Activated CD8-positive, alpha-beta memory T cell treated with anti-CD3 and anti-CD28 coated beads, Interleukin-2, amount 10 ng/mL, durations not matched to agents 7 days and 5 days (primary cell): ENCODE measurements around the gene USP24. TPM values are rescaled to one million over a fixed set of nuclear protein-coding genes. Genes with fewer than 3 reads are reported as not detected.
A peak's percentile ranks its signal among the peaks of the same experiment; 100 is the strongest.

Source experiments
- ATAC-seq: fragments of 150-1000 bp; cut with Tn5 transposase; one replicate; pipeline ENCODE4 v1.10.0; 2021; ENCODE audit warnings: moderate library complexity
- CTCF ChIA-PET: fragments of 350-600 bp; sonication (Branson Sonifier 250); formaldehyde crosslinking; loops from one replicate; lab custom pipeline; 2021; ENCODE audit warnings: antibody characterized with exemption; lab: Charles Lee
- DNase-seq: peaks from one replicate; pipeline ENCODE4 v3.0.0-alpha.2; 2020
- H3K27ac Mint-ChIP-seq: one replicate; pipeline ENCODE4 v1.8.0; 2021; ENCODE audit warnings: mild to moderate bottlenecking, mixed read lengths
- H3K27me3 Mint-ChIP-seq: one replicate; pipeline ENCODE4 v1.8.0; 2021; ENCODE audit warnings: mixed read lengths
- H3K36me3 Mint-ChIP-seq: one replicate; pipeline ENCODE4 v1.8.0; 2021; ENCODE audit warnings: mild to moderate bottlenecking, mixed read lengths
- H3K4me1 Mint-ChIP-seq: one replicate; pipeline ENCODE4 v1.8.0; 2021; ENCODE audit warnings: mixed read lengths
- H3K4me3 Mint-ChIP-seq: one replicate; pipeline ENCODE4 v1.8.0; 2021; ENCODE audit warnings: mild to moderate bottlenecking, moderate library complexity, mixed read lengths
- H3K9me3 Mint-ChIP-seq: one replicate; pipeline ENCODE4 v1.8.0; 2022; ENCODE audit warnings: low read depth, mixed read lengths
- total RNA-seq, 2 experiments: library from RNA; stranded (reverse); gene quantifications; one replicate each; pipeline ENCODE4 v1.2.3, GENCODE V29; 2021

Gene USP24
- total RNA-seq, 2 experiments from 2014 or later, result 38.2 to 42.3 TPM

GRCh38 chr1:55076356-55076755 lies 138.8 kb downstream of the USP24 start:
- no peak for ATAC-seq
- CTCF ChIA-PET, result no interaction called here
- Mint-ChIP-seq H3K27me3 (no peaks in the 10 kb centered on the region), H3K27ac (peak overlapping the region; percentile 44), H3K4me3 (no peak overlapping the region), H3K36me3 (peaks cover 44% of the 10 kb centered on the region), H3K4me1 (peaks cover 31% of the 10 kb centered on the region), H3K9me3 (no peaks in the 10 kb centered on the region)
- no peak for DNase-seq

GRCh38 chr1:55074455-55074854 lies 140.7 kb downstream of the USP24 start:
- Mint-ChIP-seq H3K9me3 (no peaks in the 10 kb centered on the region), H3K27ac (no peak overlapping the region), H3K4me1 (peaks cover 31% of the 10 kb centered on the region), H3K4me3 (no peak overlapping the region), H3K27me3 (no peaks in the 10 kb centered on the region), H3K36me3 (peaks cover 46% of the 10 kb centered on the region)
- CTCF ChIA-PET, result no interaction called here
- no peak for ATAC-seq
- DNase-seq, result no peak

- H3K4me1 Mint-ChIP-seq, result peaks cover 31% of the 10 kb centered on the region
- H3K27ac Mint-ChIP-seq, result peak overlapping the region; percentile 72
- ATAC-seq (peak; percentile 91), DNase-seq (peak; percentile 59)
- no peaks in the 10 kb centered on the region for H3K9me3 Mint-ChIP-seq
- H3K4me3 Mint-ChIP-seq, result no peak overlapping the region
- no peaks in the 10 kb centered on the region for H3K27me3 Mint-ChIP-seq
- CTCF ChIA-PET, result no interaction called here
- peaks cover 54% of the 10 kb centered on the region for H3K36me3 Mint-ChIP-seq
Observed at GRCh38 chr1:55073187-55073916, 141.8 kb downstream of the USP24 start.

GRCh38 chr1:55071477-55071876 lies 143.7 kb downstream of the USP24 start:
- no peak overlapping the region for H3K4me3 Mint-ChIP-seq
- no peak overlapping the region for H3K27ac Mint-ChIP-seq
- peaks cover 60% of the 10 kb centered on the region for H3K36me3 Mint-ChIP-seq
- CTCF ChIA-PET, result interaction anchor here (0.9 to 1.1 kb wide), 2 partner anchors 10 to 266 kb away, joined by 3 to 4 read pairs; no protein-coding TSS in a partner anchor
- H3K4me1 Mint-ChIP-seq, result peaks cover 31% of the 10 kb centered on the region
- DNase-seq (peak; percentile 41), ATAC-seq (peak; percentile 43)
- no peaks in the 10 kb centered on the region for H3K9me3 Mint-ChIP-seq
- H3K27me3 Mint-ChIP-seq, result no peaks in the 10 kb centered on the region

- CTCF ChIA-PET, result interaction anchor here (0.9 to 1.2 kb wide), 3 partner anchors 10 to 267 kb away, joined by 3 to 4 read pairs (median 3); no protein-coding TSS in a partner anchor
- peaks cover 31% of the 10 kb centered on the region for H3K4me1 Mint-ChIP-seq
- H3K9me3 Mint-ChIP-seq, result no peaks in the 10 kb centered on the region
- no peaks in the 10 kb centered on the region for H3K27me3 Mint-ChIP-seq
- H3K27ac Mint-ChIP-seq, result no peak overlapping the region
- no peak overlapping the region for H3K4me3 Mint-ChIP-seq
- peak; percentile 26 for DNase-seq
- H3K36me3 Mint-ChIP-seq, result peaks cover 61% of the 10 kb centered on the region
- no peak for ATAC-seq
Observed at GRCh38 chr1:55070293-55071164, 144.6 kb downstream of the USP24 start.

GRCh38 chr1:55069280-55069679 lies 145.9 kb downstream of the USP24 start:
- Mint-ChIP-seq H3K36me3 (peaks cover 54% of the 10 kb centered on the region), H3K9me3 (no peaks in the 10 kb centered on the region), H3K4me3 (no peak overlapping the region), H3K4me1 (peaks cover 26% of the 10 kb centered on the region), H3K27me3 (no peaks in the 10 kb centered on the region), H3K27ac (no peak overlapping the region)
- ATAC-seq (no peak), DNase-seq (peak; percentile 34)
- CTCF ChIA-PET, result interaction anchor here (1.2 kb wide), 1 partner anchor 9 kb away, joined by 4 read pairs; no protein-coding TSS in a partner anchor

GRCh38 chr1:55068638-55069037 lies 146.5 kb downstream of the USP24 start:
- Mint-ChIP-seq H3K27ac (no peak overlapping the region), H3K27me3 (no peaks in the 10 kb centered on the region)
- no peak for DNase-seq

GRCh38 chr1:55067914-55068313 lies 147.2 kb downstream of the USP24 start:
- no peak overlapping the region for H3K27ac Mint-ChIP-seq
- CTCF ChIA-PET, result interaction anchor here (2.1 kb wide), 1 partner anchor 123 kb away, joined by 7 read pairs; no protein-coding TSS in a partner anchor
- no peaks in the 10 kb centered on the region for H3K9me3 Mint-ChIP-seq
- DNase-seq, result no peak
- no peak for ATAC-seq
- peaks cover 14% of the 10 kb centered on the region for H3K4me1 Mint-ChIP-seq
- peaks cover 49% of the 10 kb centered on the region for H3K36me3 Mint-ChIP-seq
- no peaks in the 10 kb centered on the region for H3K27me3 Mint-ChIP-seq
- no peak overlapping the region for H3K4me3 Mint-ChIP-seq

More at GRCh38 chr1:55068638-55069037, 146.5 kb downstream of the USP24 start:
- H3K4me1 Mint-ChIP-seq, result peaks cover 21% of the 10 kb centered on the region
- CTCF ChIA-PET, result interaction anchor here (1.2 kb wide), 1 partner anchor 8 kb away, joined by 4 read pairs; no protein-coding TSS in a partner anchor
- no peaks in the 10 kb centered on the region for H3K9me3 Mint-ChIP-seq
- no peak for ATAC-seq
- no peak overlapping the region for H3K4me3 Mint-ChIP-seq
- peaks cover 51% of the 10 kb centered on the region for H3K36me3 Mint-ChIP-seq

GRCh38 chr1:55067022-55067778 lies 148.0 kb downstream of the USP24 start:
- ATAC-seq (no peak), DNase-seq (no peak)
- CTCF ChIA-PET, result interaction anchor here (2.1 kb wide), 1 partner anchor 122 kb away, joined by 7 read pairs; no protein-coding TSS in a partner anchor
- Mint-ChIP-seq H3K4me1 (peaks cover 8% of the 10 kb centered on the region), H3K4me3 (no peak overlapping the region), H3K27me3 (no peaks in the 10 kb centered on the region), H3K27ac (no peak overlapping the region), H3K36me3 (peaks cover 42% of the 10 kb centered on the region), H3K9me3 (no peaks in the 10 kb centered on the region)

- Mint-ChIP-seq H3K27me3 (no peaks in the 10 kb centered on the region), H3K4me1 (peaks cover 4% of the 10 kb centered on the region), H3K4me3 (no peak overlapping the region), H3K9me3 (no peaks in the 10 kb centered on the region), H3K27ac (no peak overlapping the region), H3K36me3 (peaks cover 32% of the 10 kb centered on the region)
- ATAC-seq (no peak), DNase-seq (no peak)
- CTCF ChIA-PET, result interaction anchor here (2.1 kb wide), 1 partner anchor 121 kb away, joined by 7 read pairs; no protein-coding TSS in a partner anchor
Observed at GRCh38 chr1:55065648-55066047, 149.5 kb downstream of the USP24 start.

GRCh38 chr1:55064861-55065263 lies 150.3 kb downstream of the USP24 start:
- DNase-seq, result no peak
- Mint-ChIP-seq H3K9me3 (no peaks in the 10 kb centered on the region), H3K4me3 (no peak overlapping the region), H3K27ac (no peak overlapping the region), H3K27me3 (no peaks in the 10 kb centered on the region), H3K4me1 (peaks cover 10% of the 10 kb centered on the region), H3K36me3 (peaks cover 24% of the 10 kb centered on the region)
- CTCF ChIA-PET, result no interaction called here
- no peak for ATAC-seq

- H3K27me3 Mint-ChIP-seq, result no peaks in the 10 kb centered on the region
- CTCF ChIA-PET, result no interaction called here
- H3K36me3 Mint-ChIP-seq, result peaks cover 20% of the 10 kb centered on the region
- peaks cover 10% of the 10 kb centered on the region for H3K4me1 Mint-ChIP-seq
- DNase-seq, result no peak
- ATAC-seq, result no peak
- H3K9me3 Mint-ChIP-seq, result no peaks in the 10 kb centered on the region
- no peak overlapping the region for H3K4me3 Mint-ChIP-seq
- H3K27ac Mint-ChIP-seq, result no peak overlapping the region
Observed at GRCh38 chr1:55064071-55064581, 151.0 kb downstream of the USP24 start.
